Bronchus fibroblast of lung (primary cell): ENCODE data around the gene DEPDC5. TPM values are rescaled to one million over a fixed set of nuclear protein-coding genes. Genes with fewer than 3 reads are reported as not detected.

Experiments used
- total RNA-seq: library from RNA; depleted of rRNA; stranded (reverse); fragments of >200 nt; gene quantifications from 2 replicates; pipeline ENCODE4 v1.2.3, GENCODE V29; 2015

DEPDC5 gene
- total RNA-seq, result 7.3 and 7.4 TPM in 2 replicates

GRCh38 chr22:31753634-31754501 is at the start of gene DEPDC5:
Gene DEPDC5, plus strand, starts transcription at chr22:31754019. Its CDS starts 903 bp downstream, at chr22:31754922.

GRCh38 chr22:31749636-31750364 is 4.0 kb upstream of the DEPDC5 start, which contains the start of gene PRR14L:
Gene PRR14L, minus strand, starts transcription at chr22:31750132. Its CDS starts 11,272 bp downstream, at chr22:31738860.

GRCh38 chr22:31943978-31944699 is 190.3 kb downstream of the DEPDC5 start, which contains the start of gene YWHAH:
Gene YWHAH, plus strand, starts transcription at chr22:31944535. Its CDS starts 199 bp downstream, at chr22:31944734.

Other genes starting within 250 kb of the DEPDC5 start
- gene PISD, start 91.8 kb upstream of the DEPDC5 start, total RNA-seq, result 38.5 and 40.6 TPM in 2 replicates
- gene PRR14L, start 3.9 kb upstream of the DEPDC5 start, total RNA-seq, result 7.9 and 8.5 TPM in 2 replicates
- gene YWHAH, start 190.5 kb downstream of the DEPDC5 start, total RNA-seq, result 160 and 169 TPM in 2 replicates